BLaER1 (cell line): ENCODE results near the gene KAZN.

Source experiments
- H3K27ac ChIP-seq: shearing (Covaris generic); formaldehyde crosslinking; 2 replicates; pipeline ENCODE4 v1.8.1; 2022
- H3K27me3 ChIP-seq: shearing (Covaris generic); formaldehyde crosslinking; 2 replicates; pipeline ENCODE4 v1.8.1; 2022
- H3K36me3 ChIP-seq: shearing (Covaris generic); formaldehyde crosslinking; 2 replicates; pipeline ENCODE4 v1.8.1; 2022
- H3K4me1 ChIP-seq: shearing (Covaris generic); formaldehyde crosslinking; 2 replicates; pipeline ENCODE4 v1.8.1; 2022
- H3K4me2 ChIP-seq: shearing (Covaris generic); formaldehyde crosslinking; 2 replicates; pipeline ENCODE4 v1.8.1; 2022
- H3K4me3 ChIP-seq: shearing (Covaris generic); formaldehyde crosslinking; 2 replicates; pipeline ENCODE4 v1.8.1; 2022
- H3K9ac ChIP-seq: shearing (Covaris generic); formaldehyde crosslinking; 2 replicates; pipeline ENCODE4 v1.8.1; 2022
- H3K9me3 ChIP-seq: shearing (Covaris generic); formaldehyde crosslinking; 2 replicates; pipeline ENCODE4 v1.8.1; 2022
- H4K20me1 ChIP-seq: shearing (Covaris generic); formaldehyde crosslinking; 2 replicates; pipeline ENCODE4 v1.8.1; 2022
- Cebpa-rat ChIP-seq: shearing (Covaris generic); IDR thresholded peaks from 2 replicates; pipeline ENCODE4 v1.8.1; 2022

Gene KAZN

DNA sequence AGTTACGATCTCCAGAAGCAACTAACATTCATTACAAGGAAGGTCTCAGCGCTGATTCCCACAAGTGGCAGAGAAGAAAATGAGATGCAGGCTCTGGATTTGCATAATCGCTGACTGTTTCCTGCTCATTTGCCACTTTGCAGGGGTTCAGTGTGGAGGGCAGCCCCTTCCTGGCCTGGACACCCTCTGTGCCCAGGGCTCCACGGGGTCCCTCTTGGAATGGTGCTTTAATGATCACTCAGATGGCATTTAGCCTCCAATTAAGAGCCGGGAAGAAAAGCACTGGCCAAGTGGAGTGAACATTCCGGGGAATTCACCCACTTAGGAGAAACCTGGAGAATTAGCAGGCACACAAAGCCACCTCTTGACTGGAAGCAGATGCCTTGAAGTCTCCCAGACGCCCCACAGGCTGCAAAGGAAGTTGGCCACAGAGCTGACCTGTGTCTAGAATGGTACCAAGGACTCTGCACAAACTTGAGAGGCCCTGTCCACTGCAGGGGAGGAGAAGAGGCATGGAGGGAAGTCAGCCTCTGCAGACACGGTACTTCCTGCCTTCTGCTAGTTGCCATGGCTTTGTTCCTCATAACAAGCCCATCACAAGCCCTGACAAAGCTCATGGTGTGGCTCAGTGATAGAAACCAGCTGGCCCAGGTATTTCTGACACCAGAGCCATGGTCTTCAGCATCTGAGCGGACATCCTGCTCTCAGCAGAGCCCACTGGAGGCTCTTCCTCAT, 157.2 kb downstream of the KAZN start:
- TF ChIP-seq Cebpa-rat, result no peak
- Histone ChIP-seq H3K4me1 (peaks cover 32% of the 10 kb centered on the region), H3K9me3 (no peaks in the 10 kb centered on the region), H3K4me3 (no peak overlapping the region), H3K4me2 (peak overlapping the region; percentile 24; the same call in 1 of the 2 replicates), H4K20me1 (no peaks in the 10 kb centered on the region), H3K27ac (no peak overlapping the region), H3K36me3 (no peaks in the 10 kb centered on the region), H3K27me3 (peaks cover 19% of the 10 kb centered on the region; the same call in 1 of the 2 replicates), H3K9ac (no peak overlapping the region)

GRCh38 chr1:14756589-14757285, 158.3 kb downstream of the KAZN start:
- H3K4me3 ChIP-seq, result no peak overlapping the region
- H3K9me3 ChIP-seq, result no peaks in the 10 kb centered on the region
- TF ChIP-seq Cebpa-rat, result no peak
- no peaks in the 10 kb centered on the region for H4K20me1 ChIP-seq
- H3K4me1 ChIP-seq, result peaks cover 43% of the 10 kb centered on the region
- H3K4me2 ChIP-seq, result peak overlapping the region; percentile 16
- no peak overlapping the region for H3K9ac ChIP-seq
- peaks cover 19% of the 10 kb centered on the region; the same call in 1 of the 2 replicates for H3K27me3 ChIP-seq
- H3K36me3 ChIP-seq, result no peaks in the 10 kb centered on the region
- H3K27ac ChIP-seq, result no peak overlapping the region

DNA sequence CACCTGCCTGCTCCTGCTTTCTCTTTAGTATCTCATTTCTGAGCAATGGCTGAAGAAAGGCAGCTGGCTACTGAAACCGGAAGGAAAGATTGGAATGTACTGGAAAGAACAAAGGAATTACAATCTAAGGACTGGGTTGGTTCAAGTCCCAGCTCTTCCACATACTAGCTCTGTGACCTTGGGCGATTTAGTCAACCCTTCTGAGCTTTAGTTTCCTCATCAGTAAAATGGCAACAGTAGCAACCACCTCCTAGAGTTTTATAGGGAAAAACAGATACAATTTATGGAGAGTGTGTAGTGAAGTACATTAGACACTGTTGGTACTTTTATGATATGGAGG, 158.8 kb downstream of the KAZN start:
- Histone ChIP-seq H3K27ac (no peak overlapping the region), H4K20me1 (no peaks in the 10 kb centered on the region), H3K9ac (no peak overlapping the region), H3K27me3 (peaks cover 19% of the 10 kb centered on the region; the same call in 1 of the 2 replicates), H3K4me2 (peak overlapping the region; percentile 16), H3K4me3 (no peak overlapping the region), H3K4me1 (peaks cover 48% of the 10 kb centered on the region), H3K36me3 (no peaks in the 10 kb centered on the region), H3K9me3 (no peaks in the 10 kb centered on the region)
- no peak for TF ChIP-seq Cebpa-rat

- Histone ChIP-seq H3K27ac (no peak overlapping the region), H3K27me3 (peaks cover 19% of the 10 kb centered on the region; the same call in 1 of the 2 replicates), H4K20me1 (no peaks in the 10 kb centered on the region), H3K4me1 (peaks cover 59% of the 10 kb centered on the region), H3K4me3 (no peak overlapping the region), H3K9me3 (no peaks in the 10 kb centered on the region), H3K36me3 (no peaks in the 10 kb centered on the region), H3K9ac (no peak overlapping the region), H3K4me2 (no peak overlapping the region)
- no peak for TF ChIP-seq Cebpa-rat
These were observed 160.7 kb downstream of the KAZN start for GRCh38 chr1:14759042-14759818.

DNA sequence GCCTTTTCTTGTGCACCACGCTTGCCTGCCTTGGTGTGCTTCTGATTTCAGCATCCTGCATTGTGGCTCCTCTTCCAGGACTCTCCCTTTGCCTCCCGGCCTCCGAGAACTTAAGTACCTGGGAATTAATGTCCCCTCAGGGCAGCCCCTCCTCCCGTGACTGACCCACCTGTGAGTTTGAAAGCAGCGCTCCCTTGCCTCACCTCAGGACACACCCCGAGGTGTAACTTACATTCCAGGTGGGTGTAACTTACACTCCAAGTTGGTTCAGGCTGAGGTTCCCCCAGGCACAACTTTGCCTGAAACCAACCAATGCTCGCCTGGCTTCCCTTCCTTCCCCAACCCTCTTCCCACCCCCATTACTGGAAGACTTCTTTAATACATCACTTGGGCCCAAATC, 161.4 kb downstream of the KAZN start:
- Histone ChIP-seq H3K27me3 (peaks cover 19% of the 10 kb centered on the region; the same call in 1 of the 2 replicates), H3K9ac (no peak overlapping the region), H3K4me1 (peaks cover 59% of the 10 kb centered on the region), H3K27ac (peak overlapping the region; percentile 75), H3K9me3 (no peaks in the 10 kb centered on the region), H3K36me3 (no peaks in the 10 kb centered on the region), H3K4me2 (peak overlapping the region; percentile 72; the same call in 1 of the 2 replicates), H3K4me3 (no peak overlapping the region), H4K20me1 (no peaks in the 10 kb centered on the region)
- no peak for TF ChIP-seq Cebpa-rat

DNA sequence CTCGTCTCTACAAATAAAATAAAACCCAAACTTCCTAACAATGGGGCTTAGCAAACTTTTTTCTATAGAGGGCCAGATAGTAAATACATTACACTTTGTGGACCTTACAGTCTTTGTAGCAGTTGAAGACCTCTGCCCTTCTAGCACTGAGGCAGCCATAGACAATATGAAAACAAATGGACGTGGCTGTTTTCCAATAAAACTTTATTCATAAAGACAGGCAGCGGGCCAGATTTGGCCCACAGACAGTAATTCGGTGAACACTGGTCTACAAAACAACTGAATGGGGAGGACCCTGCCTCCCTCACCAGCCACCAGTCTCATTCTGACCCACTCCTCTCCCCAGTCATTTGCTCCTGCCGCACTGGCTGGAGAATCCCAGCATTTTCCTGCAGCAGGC, 162.3 kb downstream of the KAZN start:
- Histone ChIP-seq H3K9me3 (no peaks in the 10 kb centered on the region), H3K27me3 (peaks cover 19% of the 10 kb centered on the region; the same call in 1 of the 2 replicates), H3K9ac (peak overlapping the region; percentile 43; the same call in 1 of the 2 replicates), H3K27ac (peak overlapping the region; percentile 75), H4K20me1 (no peaks in the 10 kb centered on the region), H3K4me3 (no peak overlapping the region), H3K36me3 (no peaks in the 10 kb centered on the region), H3K4me2 (peak overlapping the region; percentile 72), H3K4me1 (peaks cover 54% of the 10 kb centered on the region)
- no peak for TF ChIP-seq Cebpa-rat

DNA sequence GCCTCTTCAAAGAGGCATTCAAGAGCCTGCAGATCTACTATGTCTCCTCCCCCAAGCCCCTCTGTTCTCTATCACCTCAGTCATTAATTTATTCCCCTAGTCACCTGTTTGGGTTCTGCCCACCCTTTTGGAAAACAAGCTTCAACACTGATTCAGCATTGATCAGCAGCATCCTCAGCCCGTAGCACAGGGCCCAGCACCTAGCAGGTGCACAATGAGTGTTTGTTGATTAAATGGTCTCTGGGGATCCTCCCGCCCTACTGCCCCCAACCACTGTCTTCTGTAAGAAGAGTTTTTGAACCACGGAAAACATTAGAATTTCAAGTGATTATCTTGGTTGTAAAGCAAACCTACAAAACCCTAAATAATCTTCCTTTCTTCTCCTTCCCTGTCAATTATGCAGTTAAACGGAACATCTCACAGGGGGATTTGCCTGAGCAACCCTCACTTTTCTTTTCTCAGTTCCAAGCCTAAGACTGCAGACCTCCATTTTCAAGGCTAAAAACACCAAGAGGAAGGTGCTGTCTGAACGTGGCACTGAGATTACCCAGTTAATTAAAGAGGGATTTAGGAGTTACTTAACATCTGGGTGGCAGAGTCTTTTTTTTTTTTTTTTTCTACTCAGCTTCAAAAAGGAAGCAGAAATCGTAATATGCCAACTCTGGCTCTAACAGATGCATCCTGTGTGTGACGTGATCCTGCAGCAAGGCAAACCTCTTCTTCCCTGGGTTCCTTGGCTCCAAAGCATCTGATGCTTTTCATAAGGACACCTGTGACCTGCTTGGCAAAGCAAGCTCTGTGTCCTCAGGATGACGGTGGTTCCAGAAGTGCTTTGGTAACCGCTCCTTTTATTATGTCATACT, 163.0 kb downstream of the KAZN start:
- no peaks in the 10 kb centered on the region for H3K36me3 ChIP-seq
- no peaks in the 10 kb centered on the region for H4K20me1 ChIP-seq
- H3K27me3 ChIP-seq, result peaks cover 13% of the 10 kb centered on the region; the same call in 1 of the 2 replicates

GRCh38 chr1:14763977-14764376, 165.5 kb downstream of the KAZN start:
- H3K9me3 ChIP-seq, result no peaks in the 10 kb centered on the region
- no peaks in the 10 kb centered on the region for H4K20me1 ChIP-seq
- H3K4me3 ChIP-seq, result no peak overlapping the region
- no peak overlapping the region for H3K27ac ChIP-seq
- peaks cover 44% of the 10 kb centered on the region for H3K4me1 ChIP-seq
- no peak overlapping the region for H3K4me2 ChIP-seq
- no peaks in the 10 kb centered on the region for H3K27me3 ChIP-seq
- no peak overlapping the region for H3K9ac ChIP-seq
- no peaks in the 10 kb centered on the region for H3K36me3 ChIP-seq
- no peak for TF ChIP-seq Cebpa-rat

More for the DNA sequence above, 163.0 kb downstream of the KAZN start:
- TF ChIP-seq Cebpa-rat, result no peak
- Histone ChIP-seq H3K9ac (peak overlapping the region; percentile 43), H3K4me2 (peak overlapping the region; percentile 72), H3K4me3 (peak overlapping the region; percentile 3; the same call in 1 of the 2 replicates), H3K4me1 (peaks cover 47% of the 10 kb centered on the region), H3K9me3 (no peaks in the 10 kb centered on the region), H3K27ac (peak overlapping the region; percentile 75)

- Histone ChIP-seq H3K4me1 (peaks cover 34% of the 10 kb centered on the region), H3K4me2 (no peak overlapping the region), H3K4me3 (no peak overlapping the region), H3K9me3 (no peaks in the 10 kb centered on the region), H3K27ac (no peak overlapping the region; the same call in 1 of the 2 replicates), H3K27me3 (no peaks in the 10 kb centered on the region), H3K9ac (no peak overlapping the region), H4K20me1 (no peaks in the 10 kb centered on the region), H3K36me3 (no peaks in the 10 kb centered on the region)
- no peak for TF ChIP-seq Cebpa-rat
These were observed 167.3 kb downstream of the KAZN start for GRCh38 chr1:14765773-14766172.
